HepG2 (cell line): ENCODE results near the gene TTC22. TPM values are rescaled to one million over a fixed set of nuclear protein-coding genes. Genes with fewer than 3 reads are reported as not detected.

Experiments used
- ETV6 ChIP-seq: sonication (generic); formaldehyde crosslinking; conservative IDR thresholded peaks from 2 replicates; pipeline ENCODE4 v1.4.0; 2020; ENCODE audit warnings: missing genetic modification reagents
- GATA4 ChIP-seq: sonication (generic); IDR thresholded peaks from 2 replicates; pipeline ENCODE4 v1.6.1; 2016; ENCODE audit warnings: antibody characterized with exemption, low read depth, borderline replicate concordance
- HDAC2 ChIP-seq: sonication (generic); formaldehyde crosslinking; IDR thresholded peaks from 2 replicates; pipeline ENCODE4 v1.4.0; 2020; ENCODE audit warnings: missing genetic modification reagents
- REXO4 ChIP-seq: sonication (generic); formaldehyde crosslinking; IDR thresholded peaks from 2 replicates; pipeline ENCODE4 v1.8.0; 2022; ENCODE audit warnings: missing genetic modification reagents, mild to moderate bottlenecking, borderline replicate concordance
- RFX5 ChIP-seq: IDR thresholded peaks from 2 replicates; pipeline ENCODE4 v1.6.1; 2011; ENCODE audit warnings: low read depth, low read length, improper control_type of control experiment
- TOE1 ChIP-seq: sonication (generic); formaldehyde crosslinking; IDR thresholded peaks from 2 replicates; pipeline ENCODE4 v1.4.0; 2020; ENCODE audit warnings: mild to moderate bottlenecking, missing genetic modification reagents
- ZNF337 ChIP-seq: sonication (generic); formaldehyde crosslinking; IDR thresholded peaks from 2 replicates; pipeline ENCODE4 v1.5.1; 2020; ENCODE audit warnings: missing genetic modification reagents, low read depth, mild to moderate bottlenecking, borderline replicate concordance
- ZSCAN25 ChIP-seq: sonication (generic); formaldehyde crosslinking; IDR thresholded peaks from 2 replicates; pipeline ENCODE4 v1.8.0; 2022; ENCODE audit warnings: mild to moderate bottlenecking, missing genetic modification reagents
- polyA plus RNA-seq, 8 experiments: library from polyadenylated mRNA; depleted of rRNA in 3 of 8; stranded (reverse) in 7 of 8; unstranded in 1 of 8; fragments of >200 nt; fragmentation: Illumina TruSeq in 4 of 8; extraction: Trizol in 4 of 8; gene quantifications; 2 replicates each; pipeline versions ENCODE4 v1.2.1 to v1.2.3, GENCODE V29; 2011 to 2016; ENCODE audit warnings: low read depth in 4 of 8, missing spikeins in 1 of 8, mixed read lengths in 1 of 8; ENCODE audit not compliant: insufficient read depth in 1 of 8
- total RNA-seq, 5 experiments: library from RNA; depleted of rRNA; stranded (reverse); fragments of >200 nt; fragmentation: Illumina TruSeq; extraction: Trizol; gene quantifications; 2 replicates each; pipeline ENCODE4 v1.2.3, GENCODE V29; 2016; ENCODE audit warnings: low read depth in 1 of 5
- TF ChIP-seq, protein P1 (sequence below): sonication (generic); formaldehyde crosslinking; IDR thresholded peaks from 2 replicates; pipeline ENCODE4 v1.4.0; 2020; ENCODE audit warnings: mild to moderate bottlenecking, missing genetic modification reagents
- TF ChIP-seq, protein P2 (sequence below): sonication (generic); formaldehyde crosslinking; IDR thresholded peaks from 2 replicates; pipeline ENCODE4 v1.5.1; 2020; ENCODE audit warnings: mild to moderate bottlenecking, missing genetic modification reagents
- TF ChIP-seq, protein P3 (sequence below): sonication (generic); formaldehyde crosslinking; IDR thresholded peaks from 2 replicates; pipeline ENCODE4 v1.8.1; 2022; ENCODE audit warnings: mild to moderate bottlenecking, missing genetic modification reagents
- TF ChIP-seq, protein P4 (sequence below): sonication (generic); formaldehyde crosslinking; IDR thresholded peaks from 2 replicates; pipeline ENCODE4 v1.4.0; 2020; ENCODE audit warnings: missing genetic modification reagents
- TF ChIP-seq, protein P5 (sequence below): IDR thresholded peaks from 2 replicates; pipeline ENCODE4 v1.6.1; 2016; ENCODE audit warnings: mild to moderate bottlenecking
- TF ChIP-seq, protein P6 (sequence below): sonication (generic); formaldehyde crosslinking; IDR thresholded peaks from 2 replicates; pipeline ENCODE4 v1.4.0; 2020; ENCODE audit warnings: missing genetic modification reagents
- TF ChIP-seq, protein P7 (sequence below): IDR thresholded peaks from 2 replicates; pipeline ENCODE4 v1.6.1; 2016

TTC22 gene
- total and polyA plus RNA-seq, 2 of the 13 experiments (the other 11 are each of a cell fraction or from before 2014, with no cell fraction given), result not detected

DNA sequence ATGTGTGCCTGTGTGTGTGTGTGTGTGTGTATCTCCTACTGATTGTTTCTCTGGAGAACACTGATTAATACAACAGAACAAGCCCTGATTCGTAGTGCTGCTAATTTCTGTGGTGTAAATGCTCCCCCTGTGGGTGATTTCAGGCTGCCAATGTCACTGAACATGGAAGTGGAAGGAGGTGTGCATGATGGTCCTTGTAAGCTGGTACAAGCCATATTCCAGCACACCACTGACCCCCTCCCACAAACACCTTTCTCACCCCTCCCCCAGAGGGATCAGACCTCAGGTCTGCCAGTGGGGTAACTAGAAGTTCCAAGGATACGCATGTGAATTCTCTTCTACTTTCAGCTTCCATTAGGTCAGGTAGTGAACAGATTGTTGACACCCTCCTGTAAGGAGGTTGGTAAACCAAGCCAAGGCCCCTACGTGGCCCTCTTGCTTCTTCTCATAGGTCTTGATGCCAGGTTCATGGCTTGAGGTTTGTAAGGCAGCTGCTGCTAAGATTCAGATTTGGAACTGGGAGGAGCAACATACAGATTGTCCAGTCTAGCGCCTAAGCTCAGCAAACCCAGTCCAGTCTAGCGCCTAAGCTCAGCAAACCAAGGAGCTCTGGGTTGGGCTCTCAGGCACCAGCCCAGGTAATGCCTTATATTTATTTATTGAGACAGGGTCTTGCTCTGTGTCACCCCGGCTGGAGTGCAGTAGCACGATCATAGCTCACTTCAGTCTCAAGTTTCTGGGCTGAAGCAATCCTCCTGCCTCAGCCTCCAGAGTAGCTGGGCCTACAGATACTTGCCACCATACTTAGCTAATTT, 47.2 kb upstream of the TTC22 start (continued):
- TF ChIP-seq ZNF337 (CRISPR knock-in tag) (no peak), ETV6 (no peak), HDAC2 (CRISPR knock-in tag) (no peak), RFX5 (no peak), ZSCAN25 (CRISPR knock-in tag) (no peak), GATA4 (0 out of 2 replicates have a peak, but pooled peaks have one; percentile 11), REXO4 (CRISPR knock-in tag) (no peak), TOE1 (no peak)
- TF ChIP-seq, protein P1, sequence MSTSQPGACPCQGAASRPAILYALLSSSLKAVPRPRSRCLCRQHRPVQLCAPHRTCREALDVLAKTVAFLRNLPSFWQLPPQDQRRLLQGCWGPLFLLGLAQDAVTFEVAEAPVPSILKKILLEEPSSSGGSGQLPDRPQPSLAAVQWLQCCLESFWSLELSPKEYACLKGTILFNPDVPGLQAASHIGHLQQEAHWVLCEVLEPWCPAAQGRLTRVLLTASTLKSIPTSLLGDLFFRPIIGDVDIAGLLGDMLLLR, result no peak
- TF ChIP-seq, protein P2, sequence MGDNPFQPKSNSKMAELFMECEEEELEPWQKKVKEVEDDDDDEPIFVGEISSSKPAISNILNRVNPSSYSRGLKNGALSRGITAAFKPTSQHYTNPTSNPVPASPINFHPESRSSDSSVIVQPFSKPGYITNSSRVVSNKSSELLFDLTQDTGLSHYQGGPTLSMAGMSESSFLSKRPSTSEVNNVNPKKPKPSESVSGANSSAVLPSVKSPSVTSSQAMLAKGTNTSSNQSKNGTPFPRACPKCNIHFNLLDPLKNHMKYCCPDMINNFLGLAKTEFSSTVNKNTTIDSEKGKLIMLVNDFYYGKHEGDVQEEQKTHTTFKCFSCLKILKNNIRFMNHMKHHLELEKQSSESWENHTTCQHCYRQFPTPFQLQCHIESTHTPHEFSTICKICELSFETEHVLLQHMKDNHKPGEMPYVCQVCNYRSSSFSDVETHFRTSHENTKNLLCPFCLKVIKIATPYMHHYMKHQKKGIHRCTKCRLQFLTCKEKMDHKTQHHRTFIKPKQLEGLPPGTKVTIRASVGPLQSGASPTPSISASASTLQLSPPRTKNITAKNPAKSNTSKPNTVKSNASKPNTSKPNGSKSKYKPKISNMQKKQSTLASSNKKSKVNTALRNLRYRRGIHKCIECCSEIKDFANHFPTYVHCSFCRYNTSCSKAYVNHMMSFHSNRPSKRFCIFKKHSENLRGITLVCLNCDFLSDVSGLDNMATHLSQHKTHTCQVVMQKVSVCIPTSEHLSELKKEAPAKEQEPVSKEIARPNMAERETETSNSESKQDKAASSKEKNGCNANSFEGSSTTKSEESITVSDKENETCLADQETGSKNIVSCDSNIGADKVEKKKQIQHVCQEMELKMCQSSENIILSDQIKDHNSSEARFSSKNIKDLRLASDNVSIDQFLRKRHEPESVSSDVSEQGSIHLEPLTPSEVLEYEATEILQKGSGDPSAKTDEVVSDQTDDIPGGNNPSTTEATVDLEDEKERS, result no peak
- TF ChIP-seq, protein P3, sequence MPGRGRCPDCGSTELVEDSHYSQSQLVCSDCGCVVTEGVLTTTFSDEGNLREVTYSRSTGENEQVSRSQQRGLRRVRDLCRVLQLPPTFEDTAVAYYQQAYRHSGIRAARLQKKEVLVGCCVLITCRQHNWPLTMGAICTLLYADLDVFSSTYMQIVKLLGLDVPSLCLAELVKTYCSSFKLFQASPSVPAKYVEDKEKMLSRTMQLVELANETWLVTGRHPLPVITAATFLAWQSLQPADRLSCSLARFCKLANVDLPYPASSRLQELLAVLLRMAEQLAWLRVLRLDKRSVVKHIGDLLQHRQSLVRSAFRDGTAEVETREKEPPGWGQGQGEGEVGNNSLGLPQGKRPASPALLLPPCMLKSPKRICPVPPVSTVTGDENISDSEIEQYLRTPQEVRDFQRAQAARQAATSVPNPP (CRISPR knock-in tag), result no peak
- TF ChIP-seq, protein P4, sequence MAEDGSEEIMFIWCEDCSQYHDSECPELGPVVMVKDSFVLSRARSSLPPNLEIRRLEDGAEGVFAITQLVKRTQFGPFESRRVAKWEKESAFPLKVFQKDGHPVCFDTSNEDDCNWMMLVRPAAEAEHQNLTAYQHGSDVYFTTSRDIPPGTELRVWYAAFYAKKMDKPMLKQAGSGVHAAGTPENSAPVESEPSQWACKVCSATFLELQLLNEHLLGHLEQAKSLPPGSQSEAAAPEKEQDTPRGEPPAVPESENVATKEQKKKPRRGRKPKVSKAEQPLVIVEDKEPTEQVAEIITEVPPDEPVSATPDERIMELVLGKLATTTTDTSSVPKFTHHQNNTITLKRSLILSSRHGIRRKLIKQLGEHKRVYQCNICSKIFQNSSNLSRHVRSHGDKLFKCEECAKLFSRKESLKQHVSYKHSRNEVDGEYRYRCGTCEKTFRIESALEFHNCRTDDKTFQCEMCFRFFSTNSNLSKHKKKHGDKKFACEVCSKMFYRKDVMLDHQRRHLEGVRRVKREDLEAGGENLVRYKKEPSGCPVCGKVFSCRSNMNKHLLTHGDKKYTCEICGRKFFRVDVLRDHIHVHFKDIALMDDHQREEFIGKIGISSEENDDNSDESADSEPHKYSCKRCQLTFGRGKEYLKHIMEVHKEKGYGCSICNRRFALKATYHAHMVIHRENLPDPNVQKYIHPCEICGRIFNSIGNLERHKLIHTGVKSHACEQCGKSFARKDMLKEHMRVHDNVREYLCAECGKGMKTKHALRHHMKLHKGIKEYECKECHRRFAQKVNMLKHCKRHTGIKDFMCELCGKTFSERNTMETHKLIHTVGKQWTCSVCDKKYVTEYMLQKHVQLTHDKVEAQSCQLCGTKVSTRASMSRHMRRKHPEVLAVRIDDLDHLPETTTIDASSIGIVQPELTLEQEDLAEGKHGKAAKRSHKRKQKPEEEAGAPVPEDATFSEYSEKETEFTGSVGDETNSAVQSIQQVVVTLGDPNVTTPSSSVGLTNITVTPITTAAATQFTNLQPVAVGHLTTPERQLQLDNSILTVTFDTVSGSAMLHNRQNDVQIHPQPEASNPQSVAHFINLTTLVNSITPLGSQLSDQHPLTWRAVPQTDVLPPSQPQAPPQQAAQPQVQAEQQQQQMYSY (CRISPR knock-in tag), result no peak
- TF ChIP-seq, protein P5, sequence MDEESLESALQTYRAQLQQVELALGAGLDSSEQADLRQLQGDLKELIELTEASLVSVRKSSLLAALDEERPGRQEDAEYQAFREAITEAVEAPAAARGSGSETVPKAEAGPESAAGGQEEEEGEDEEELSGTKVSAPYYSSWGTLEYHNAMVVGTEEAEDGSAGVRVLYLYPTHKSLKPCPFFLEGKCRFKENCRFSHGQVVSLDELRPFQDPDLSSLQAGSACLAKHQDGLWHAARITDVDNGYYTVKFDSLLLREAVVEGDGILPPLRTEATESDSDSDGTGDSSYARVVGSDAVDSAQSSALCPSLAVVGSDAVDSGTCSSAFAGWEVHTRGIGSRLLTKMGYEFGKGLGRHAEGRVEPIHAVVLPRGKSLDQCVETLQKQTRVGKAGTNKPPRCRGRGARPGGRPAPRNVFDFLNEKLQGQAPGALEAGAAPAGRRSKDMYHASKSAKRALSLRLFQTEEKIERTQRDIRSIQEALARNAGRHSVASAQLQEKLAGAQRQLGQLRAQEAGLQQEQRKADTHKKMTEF (CRISPR knock-in tag), result 0 out of 2 replicates have a peak, but pooled peaks have one; percentile 31
- TF ChIP-seq, protein P6, sequence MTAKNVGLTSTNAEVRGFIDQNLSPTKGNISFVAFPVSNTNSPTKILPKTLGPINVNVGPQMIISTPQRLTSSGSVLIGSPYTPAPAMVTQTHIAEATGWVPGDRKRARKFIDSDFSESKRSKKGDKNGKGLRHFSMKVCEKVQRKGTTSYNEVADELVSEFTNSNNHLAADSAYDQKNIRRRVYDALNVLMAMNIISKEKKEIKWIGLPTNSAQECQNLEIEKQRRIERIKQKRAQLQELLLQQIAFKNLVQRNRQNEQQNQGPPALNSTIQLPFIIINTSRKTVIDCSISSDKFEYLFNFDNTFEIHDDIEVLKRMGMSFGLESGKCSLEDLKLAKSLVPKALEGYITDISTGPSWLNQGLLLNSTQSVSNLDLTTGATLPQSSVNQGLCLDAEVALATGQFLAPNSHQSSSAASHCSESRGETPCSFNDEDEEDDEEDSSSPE (CRISPR knock-in tag), result no peak
- TF ChIP-seq, protein P7, sequence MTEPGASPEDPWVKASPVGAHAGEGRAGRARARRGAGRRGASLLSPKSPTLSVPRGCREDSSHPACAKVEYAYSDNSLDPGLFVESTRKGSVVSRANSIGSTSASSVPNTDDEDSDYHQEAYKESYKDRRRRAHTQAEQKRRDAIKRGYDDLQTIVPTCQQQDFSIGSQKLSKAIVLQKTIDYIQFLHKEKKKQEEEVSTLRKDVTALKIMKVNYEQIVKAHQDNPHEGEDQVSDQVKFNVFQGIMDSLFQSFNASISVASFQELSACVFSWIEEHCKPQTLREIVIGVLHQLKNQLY, result no peak
